CD4-positive, alpha-beta T cell treated with Interleukin-15 for 4 hours (primary cell): ENCODE data around the gene CCER1.
A peak's percentile ranks its signal among the peaks of the same experiment; 100 is the strongest.

Experiments used
- DNase-seq: peaks from one replicate; pipeline ENCODE4 v3.0.0-alpha.2; 2020; ENCODE audit warnings: low spot score

The CCER1 gene

GRCh38 chr12:90965204-90965603 lies 10.2 kb upstream of the CCER1 start:
- DNase-seq, result no peak

DNA sequence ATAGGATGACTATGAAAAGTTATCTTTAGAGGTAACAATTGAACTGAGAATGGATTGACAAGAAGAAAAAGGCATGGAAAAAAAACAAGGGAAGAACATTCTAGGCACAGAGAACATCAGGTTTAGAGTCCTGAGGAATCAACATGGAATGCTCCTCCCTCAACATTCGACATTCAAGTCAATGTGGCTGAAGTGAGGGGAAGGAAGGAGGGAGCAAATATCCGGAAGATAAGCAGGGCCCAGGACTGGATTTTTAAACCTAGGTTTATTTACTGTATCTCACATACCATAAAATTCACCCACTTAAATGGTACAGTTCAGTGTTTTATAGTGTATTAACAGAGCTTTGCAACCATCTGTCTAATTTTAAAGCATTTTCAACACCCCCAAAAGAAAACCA lies 9.6 kb upstream of the CCER1 start:
- DNase-seq, result no peak

GRCh38 chr12:90963946-90964345 lies 9.0 kb upstream of the CCER1 start:
- no peak for DNase-seq

DNA sequence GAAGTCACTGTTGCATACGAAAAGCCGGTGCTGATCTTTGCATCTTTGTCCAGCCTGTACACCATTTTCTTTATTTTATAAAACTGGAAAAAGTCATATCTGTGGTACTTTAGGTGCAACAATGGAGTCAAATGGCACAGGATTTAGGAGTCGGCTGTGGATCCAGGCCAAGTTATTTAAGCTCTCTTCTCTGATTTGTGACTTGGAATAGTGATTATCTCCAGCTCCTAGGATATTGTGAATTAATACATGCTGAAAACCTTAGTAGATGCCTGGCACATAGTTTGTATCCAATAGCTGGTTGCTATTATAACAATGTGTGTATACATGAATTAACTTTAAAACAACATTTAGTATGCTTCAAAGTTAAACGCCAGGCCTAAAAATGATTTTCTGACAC lies 6.2 kb upstream of the CCER1 start:
- DNase-seq, result no peak

DNA sequence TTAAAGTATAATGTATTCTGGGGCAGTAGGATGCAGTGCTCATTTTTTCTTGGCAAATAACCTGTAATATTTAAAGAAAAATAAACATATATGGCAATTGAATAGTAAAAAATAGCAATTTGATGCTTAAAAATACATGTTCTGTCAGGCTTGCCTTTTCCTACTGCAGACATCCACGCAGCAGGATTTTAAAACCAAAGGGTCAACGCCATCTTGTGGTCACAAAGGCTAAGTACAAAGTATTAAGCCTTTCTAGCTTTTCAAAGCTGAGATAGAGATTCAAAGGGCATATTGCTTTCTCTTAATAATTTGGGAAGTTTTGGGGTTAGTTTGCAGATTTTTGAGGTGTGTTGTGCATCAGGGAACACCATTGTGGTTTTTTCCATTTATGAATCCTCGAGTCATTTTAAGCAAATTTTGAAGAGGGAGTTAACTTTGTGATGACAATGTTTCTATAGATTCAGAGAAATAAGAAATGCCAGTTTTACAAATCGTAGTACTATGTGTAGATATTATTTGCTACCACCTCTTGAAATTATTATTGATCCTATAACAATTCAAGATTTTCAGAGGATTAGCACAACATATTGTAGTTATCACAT lies 4.7 kb upstream of the CCER1 start:
- peak; percentile 26 for DNase-seq

GRCh38 chr12:90959032-90959431 lies 4.1 kb upstream of the CCER1 start:
- DNase-seq, result no peak

DNA sequence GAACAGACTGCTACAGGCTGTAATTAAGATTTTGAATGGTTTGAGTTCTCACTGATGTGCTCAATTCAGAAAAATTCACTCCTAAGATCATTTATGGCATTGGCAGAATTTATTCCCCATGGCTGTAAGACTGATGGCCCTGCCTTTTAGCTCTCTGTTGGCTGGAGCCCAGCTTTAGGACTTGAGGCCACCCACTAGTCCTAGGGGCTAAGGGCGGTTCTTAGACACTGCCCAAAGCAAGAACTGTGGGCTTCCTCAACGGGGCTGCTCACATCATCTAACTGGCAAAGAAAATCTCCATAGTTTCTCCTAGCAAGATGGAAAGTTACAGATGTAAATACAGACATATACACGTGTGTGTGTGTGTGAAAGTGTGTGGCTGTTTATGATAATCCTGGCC lies 3.4 kb upstream of the CCER1 start:
- no peak for DNase-seq

DNA sequence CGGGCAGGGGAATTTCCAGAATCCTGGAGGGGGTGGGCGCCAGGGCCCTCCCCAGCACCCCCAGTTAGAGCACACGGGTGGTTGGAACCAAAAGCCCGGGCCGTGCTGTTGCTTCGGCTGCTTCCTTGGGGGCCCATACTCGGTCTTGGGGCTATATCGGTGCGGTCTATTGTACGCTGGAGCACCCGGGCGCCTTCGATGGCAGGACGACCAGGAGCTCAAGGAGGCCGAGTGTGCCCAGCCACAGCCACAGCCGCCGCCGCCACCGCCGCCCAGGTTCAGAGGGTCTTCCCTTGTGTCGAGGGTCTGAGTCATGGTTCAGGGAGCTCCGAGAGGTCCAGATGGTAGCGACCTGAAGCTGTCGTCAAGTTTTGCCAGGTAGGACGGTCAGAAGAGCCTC lies 548 bp downstream of the CCER1 start:
- DNase-seq, result no peak

GRCh38 chr12:90953956-90954421 lies 987 bp downstream of the CCER1 start:
- DNase-seq, result no peak

DNA sequence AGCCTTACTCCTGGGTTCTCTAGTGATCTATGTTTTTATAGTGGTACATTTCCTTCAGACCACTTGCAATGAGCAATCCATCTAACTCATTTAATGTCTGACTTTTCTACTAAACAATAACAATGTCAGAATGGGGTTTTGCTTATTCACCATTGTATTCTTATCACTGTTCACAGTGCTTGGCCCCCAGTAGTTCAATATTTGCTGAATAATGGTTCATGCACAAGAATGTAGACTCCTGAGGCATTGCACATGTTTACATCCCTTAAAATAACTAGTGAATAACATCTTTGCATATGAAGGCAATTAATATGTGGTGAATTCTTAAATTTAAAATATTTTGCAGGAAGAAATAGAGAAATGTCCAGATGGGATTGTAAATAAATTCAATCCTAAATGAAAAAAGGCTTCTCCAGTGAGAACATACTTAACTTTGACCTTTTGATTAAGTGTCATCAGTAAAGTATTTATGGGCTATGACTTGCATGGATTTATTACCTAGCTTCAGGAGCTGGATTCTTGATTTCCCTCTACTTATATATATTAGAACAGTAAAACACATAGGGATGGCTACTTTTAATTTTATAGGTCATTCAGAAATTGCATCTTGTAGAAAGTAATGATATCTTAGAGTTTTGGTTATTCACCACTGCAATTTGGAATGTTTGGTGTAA lies 3.4 kb downstream of the CCER1 start:
- no peak for DNase-seq

DNA sequence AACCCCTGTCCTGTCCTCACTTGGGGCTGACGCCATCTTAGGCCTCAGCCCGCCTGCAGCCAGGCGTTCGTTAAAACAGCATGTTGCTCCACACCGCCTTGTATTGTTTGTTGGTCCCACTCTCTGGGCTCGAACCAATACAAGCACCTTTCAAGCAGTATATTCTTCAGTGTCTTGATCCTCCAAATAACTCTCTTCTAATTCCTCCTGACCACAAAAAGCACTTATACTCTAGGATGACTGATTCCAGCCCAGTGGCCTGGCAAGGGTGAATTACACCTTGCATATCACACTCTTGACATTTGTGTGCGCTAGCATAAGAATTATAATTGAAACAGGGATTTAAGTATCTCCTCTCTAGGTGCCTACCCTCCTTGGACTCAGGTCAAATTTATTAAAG lies 7.1 kb downstream of the CCER1 start:
- DNase-seq, result no peak

GRCh38 chr12:90945070-90945649 lies 9.8 kb downstream of the CCER1 start:
- peak; percentile 16 for DNase-seq

DNA sequence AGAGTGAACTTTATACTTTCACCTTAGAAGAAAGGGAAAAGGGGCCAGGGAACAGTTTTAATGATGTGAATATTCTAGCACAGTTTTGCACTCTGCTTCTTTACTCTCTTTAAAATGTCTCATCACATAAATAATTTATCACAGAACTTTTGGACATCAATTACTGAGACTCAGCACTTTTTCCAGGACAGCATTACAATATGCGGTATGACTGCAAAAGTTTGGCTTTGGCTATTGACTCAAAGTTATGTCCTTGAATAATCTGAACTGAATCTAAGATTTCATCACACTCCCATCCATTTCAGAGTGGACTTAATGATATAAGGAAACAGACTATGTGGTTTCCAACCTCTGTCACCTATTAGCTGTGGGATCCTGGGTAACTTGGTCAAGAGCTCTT lies 11.7 kb downstream of the CCER1 start:
- DNase-seq, result no peak

DNA sequence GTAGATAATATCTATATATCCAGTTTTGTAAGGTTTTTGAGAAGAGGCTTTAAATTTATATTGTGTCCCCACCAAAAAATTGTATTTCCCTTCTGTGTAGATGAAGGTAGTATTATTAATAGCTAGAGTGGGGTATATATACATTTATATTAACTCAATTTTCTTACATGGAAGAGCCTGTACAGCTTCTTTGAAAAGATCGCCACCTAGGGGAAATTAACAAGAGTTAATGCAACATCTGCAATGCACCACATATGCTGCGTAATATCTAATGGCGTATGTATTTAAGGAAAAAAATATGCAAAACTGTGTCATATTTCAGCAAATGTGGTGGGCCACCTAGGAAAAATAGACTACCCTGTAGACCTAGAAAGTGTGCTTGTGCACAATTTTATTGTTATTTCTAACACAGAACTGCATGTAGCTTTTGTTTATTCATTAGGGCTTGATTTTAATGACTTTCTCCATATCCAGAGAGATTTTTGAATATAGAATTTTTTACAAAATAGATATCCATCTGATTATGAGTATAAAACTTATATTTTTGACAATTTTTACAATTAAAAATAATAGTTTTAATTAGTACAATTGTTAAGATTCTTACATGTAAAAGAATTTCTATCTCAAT lies 14.0 kb downstream of the CCER1 start:
- DNase-seq, result no peak

- DNase-seq, result no peak
Measured at GRCh38 chr12:90939382-90939781, 15.6 kb downstream of the CCER1 start.

DNA sequence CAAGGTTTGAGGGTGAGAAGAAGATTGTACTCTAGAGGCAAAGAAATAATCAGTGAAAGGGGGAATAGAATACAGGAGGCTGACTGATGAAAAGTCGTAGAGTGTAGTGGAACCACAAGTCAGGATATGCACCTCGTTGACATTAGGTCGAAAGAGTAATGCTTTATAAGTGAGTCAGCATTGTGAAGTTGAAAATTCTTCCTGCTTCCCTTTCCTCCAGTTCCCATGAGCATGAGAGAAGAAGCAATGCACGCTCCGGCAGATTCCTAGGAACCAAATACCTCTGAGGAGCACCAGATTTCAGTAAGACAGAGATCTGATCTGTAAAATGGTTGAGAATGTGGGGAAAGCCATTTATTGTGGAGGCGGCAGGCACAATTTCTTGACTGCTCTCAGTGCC lies 16.5 kb downstream of the CCER1 start:
- no peak for DNase-seq

DNA sequence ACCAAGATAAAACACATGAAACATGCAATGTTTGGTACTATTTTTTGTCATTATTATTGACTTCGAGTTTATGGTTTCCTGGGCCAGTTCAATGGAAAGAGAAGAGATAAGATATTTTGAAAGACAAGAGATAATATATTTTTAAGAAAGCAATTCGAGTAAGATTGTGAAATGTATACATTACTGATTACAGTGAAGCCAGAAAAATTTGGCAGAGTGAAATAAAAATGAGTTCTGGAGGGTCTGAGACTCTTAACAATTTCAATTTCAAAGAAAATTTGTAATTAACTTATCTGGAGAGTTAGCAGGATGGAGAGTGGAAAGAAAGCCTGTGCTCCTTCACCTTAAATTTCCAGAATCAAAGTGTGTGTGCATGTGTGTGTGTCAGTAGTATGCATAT lies 17.3 kb downstream of the CCER1 start:
- no peak for DNase-seq

- DNase-seq, result no peak
Measured at GRCh38 chr12:90936230-90937005, 18.6 kb downstream of the CCER1 start.

GRCh38 chr12:90925562-90925961 lies 29.4 kb downstream of the CCER1 start:
- no peak for DNase-seq

DNA sequence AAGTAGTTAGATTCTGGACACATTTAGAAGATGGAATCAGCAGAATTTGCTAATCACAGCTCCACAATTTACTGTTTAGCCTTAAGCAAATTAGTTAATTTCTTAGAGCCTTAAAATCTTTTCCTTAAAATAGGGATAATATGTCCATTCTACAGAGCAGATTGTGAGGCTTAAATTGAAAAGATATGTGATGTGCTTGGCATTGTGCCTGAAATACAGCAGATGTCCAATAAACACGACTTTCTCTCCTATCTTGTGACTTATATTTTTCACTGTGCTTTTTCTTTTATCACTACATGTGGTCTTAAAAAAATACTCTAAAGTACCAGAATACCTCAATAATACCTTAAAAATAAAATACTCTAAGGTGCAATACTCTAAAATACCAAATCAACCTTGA lies 30.6 kb downstream of the CCER1 start:
- no peak for DNase-seq

- DNase-seq, result no peak
Measured at GRCh38 chr12:90922145-90922627, 32.8 kb downstream of the CCER1 start.

DNA sequence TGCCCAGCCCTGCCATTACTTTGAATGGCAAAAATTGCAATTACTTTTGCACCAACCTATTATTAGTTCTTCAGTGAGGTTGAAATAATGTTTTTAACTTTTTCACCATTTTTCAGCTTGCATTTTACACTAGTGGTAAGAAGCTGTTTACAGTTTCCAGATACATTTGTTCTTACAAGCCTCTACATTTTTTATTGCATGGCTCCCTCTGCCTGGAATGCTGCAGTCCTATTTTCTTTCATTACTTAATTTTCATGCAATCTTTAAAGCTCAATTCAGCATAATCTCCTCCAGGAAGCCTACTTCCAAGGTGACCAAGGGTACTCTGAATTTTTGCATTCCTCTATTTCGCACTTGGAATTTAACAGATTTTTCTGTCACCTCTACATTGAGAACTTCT lies 33.4 kb downstream of the CCER1 start:
- DNase-seq, result no peak
